GM12864 (cell line): ENCODE results near the gene TIRAP.

Experiments used
- DNase-seq: peaks from one replicate; pipeline ENCODE4 v3.0.0-alpha.2; 2011; ENCODE audit warnings: low read depth
- H3K4me3 ChIP-seq: 2 replicates; pipeline ENCODE4 v1.5.1; 2011; ENCODE audit warnings: mild to moderate bottlenecking, low read depth, low read length, control low read depth
- CTCF ChIP-seq: IDR thresholded peaks from 2 replicates; pipeline ENCODE4 v1.5.1; 2011; ENCODE audit warnings: low read depth, mild to moderate bottlenecking, moderate library complexity, low read length, control low read depth, inconsistent platforms; ENCODE audit errors: missing control alignments

Gene TIRAP

DNA sequence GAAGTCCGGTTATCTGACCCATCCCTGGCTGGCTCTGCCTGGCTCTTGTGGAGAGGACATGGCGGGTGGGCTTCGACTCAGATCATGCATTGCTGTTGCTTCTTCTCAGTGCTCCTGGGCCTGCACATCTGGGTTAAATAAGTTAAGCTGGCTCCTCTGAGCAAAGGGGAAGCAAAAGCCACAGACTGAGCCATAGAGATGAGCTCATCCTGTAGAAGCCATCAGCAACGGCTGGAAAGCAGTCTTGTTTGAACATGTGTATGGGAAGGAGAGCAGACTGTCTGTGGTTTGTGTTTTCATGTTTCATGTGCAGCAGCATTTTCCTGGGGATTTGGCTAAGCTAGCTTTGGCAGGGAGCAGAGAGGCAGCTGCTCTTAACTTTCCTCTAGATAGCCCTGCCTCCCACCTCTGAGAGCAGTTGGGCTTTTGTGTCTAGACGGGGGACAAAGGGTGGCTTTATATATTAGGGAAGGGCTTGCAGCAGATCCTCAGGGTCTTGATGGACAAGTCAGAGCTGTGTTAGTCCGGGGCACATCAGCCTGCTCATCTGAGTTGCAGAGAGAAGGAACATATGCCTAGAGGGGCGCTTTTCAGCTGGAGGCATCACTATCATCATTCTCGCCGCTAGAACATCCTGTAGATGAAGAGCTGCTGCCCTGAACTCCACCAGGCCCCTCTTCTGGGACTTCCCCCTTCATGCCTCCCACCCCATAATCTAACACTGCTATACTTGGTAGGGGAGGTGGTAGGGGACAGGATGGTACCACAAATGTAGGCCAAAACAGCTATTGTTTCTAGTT, 35.9 kb downstream of the TIRAP start:
- H3K4me3 ChIP-seq: no peak overlapping the region
- no peak for DNase-seq

DNA sequence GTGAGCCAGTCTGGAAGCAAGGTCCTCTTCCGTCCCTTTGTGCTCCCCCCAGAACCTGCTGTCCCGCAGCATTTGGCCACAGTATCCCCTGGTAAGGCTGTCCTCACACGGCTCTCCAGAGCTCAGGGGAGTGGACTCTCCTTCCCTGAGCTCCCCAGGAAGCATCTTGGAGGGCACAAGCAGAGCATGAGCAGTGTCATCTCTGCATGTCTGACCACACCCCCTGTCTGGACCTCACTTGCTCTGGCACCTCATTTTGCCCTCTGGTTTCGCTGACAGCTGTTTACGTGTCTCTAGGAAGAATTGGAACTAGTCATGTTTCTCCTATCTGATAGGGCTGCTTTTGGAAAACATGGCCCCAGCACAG, 36.5 kb downstream of the TIRAP start:
- no peak for TF ChIP-seq CTCF
- H3K4me3 ChIP-seq: no peak overlapping the region
- DNase-seq: no peak

More for the DNA sequence above, 35.9 kb downstream of the TIRAP start:
- TF ChIP-seq CTCF: no peak

DNA sequence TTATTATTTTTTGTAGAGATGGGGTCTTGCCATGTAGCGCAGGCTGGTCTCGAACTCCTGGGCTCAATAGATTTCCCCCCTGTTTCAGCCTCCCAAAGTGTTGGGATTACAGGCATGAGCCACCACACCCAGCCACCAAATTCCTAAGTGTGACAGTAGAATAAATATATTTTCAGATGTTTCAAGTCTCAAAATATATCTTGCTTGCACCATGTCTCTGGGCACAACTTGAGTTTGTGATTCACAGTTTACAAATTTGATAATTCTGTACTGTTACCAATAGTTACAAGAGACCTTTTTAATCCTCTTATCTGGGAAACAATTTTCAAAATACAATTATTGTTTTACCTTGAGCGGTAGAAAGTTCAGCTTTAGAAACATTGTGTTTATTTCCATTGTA, 40.1 kb downstream of the TIRAP start:
- DNase-seq: no peak
- TF ChIP-seq CTCF: no peak
- H3K4me3 ChIP-seq: no peak overlapping the region

DNA sequence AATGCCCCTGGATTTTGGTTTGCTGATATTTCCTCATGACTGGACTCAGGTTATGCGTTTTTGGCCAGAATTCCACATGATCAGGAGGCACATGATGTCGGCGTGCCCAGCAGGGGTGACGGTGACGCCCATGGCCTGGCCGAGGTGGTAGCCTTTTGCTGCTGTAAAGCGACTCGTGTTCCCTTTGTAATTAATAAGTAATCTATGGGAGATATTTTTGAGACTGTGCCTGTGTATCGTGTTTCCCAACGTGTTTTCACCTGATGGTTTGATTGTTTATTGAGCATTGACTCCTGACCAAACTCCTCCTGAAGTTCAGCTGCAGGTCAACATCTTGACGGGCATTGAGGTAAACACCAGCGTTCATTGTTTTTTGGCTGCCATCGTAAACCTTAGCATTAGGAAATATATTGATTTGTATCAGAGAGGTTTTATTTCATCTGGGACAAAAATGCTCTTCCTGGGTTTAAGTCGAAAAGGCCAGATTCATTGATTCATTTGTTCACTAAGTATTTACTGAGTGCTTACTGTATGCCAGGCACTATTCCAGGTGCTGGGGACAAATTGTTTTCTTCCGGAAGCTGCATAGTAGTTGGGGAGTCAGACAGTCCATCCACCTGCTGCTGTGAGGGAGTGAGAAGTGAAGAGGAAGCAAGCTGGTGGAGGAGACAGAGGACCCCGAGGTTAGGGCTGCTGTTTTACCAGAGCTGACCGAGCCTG, 44.5 kb downstream of the TIRAP start:
- TF ChIP-seq CTCF: no peak
- no peak overlapping the region for H3K4me3 ChIP-seq
- no peak for DNase-seq

GRCh38 chr11:126328001-126328390, 45.1 kb downstream of the TIRAP start:
- no peak for DNase-seq
- no peak for TF ChIP-seq CTCF
- no peak overlapping the region for H3K4me3 ChIP-seq

DNA sequence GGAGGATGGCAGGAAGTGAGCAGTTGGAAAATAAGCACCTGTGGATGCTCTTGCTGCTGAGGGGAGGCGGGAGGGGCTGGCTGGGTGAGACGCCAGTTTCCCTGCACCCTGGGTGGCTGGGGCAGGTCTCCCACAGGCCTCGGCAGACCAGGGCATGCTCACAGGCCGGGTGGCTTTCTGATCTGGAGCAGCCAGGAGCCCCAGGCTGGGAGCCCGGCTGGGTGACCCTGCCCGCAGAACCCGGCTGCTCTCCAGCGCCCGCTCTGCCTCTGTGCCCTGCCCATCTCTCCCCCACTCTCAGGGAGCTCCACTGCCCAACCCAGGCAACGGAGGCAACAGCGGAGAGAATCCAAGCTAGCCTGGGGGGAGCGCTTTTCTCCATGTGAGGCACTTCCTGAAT, 45.6 kb downstream of the TIRAP start:
- no peak for TF ChIP-seq CTCF
- DNase-seq: no peak
- no peak overlapping the region for H3K4me3 ChIP-seq
